ENCODE measurements around the gene E4F1. TPM values are rescaled to one million over a fixed set of nuclear protein-coding genes. Genes with fewer than 3 reads are reported as not detected.

The E4F1 gene
- total and polyA plus RNA-seq, 2 donors (not counting 3 experiments of a cell fraction or from before 2014, with no cell fraction given), result 28.6 to 32.7 TPM

GRCh38 chr16:2212362-2213324 is 10.7 kb upstream of the E4F1 start:
- intact Hi-C loops (cut with micrococcal nuclease) (no loop called here), dilution Hi-C loops (cut with MboI; ENCODE audit: extremely low pct_ligation_motif_present, low sequenced_read_pairs) (no loop called here)
- Histone ChIP-seq H3K27me3 (ENCODE audit: control insufficient read depth in 2 of 2, insufficient read depth in 2 of 2, low read length in 2 of 2) (no peaks in the 10 kb centered on the region), H3K36me3 (ENCODE audit: control insufficient read depth in 2 of 2, extremely low read depth in 1 of 2, insufficient read depth in 2 of 2, low read length in 2 of 2) (peaks cover 0 to 15% of the 10 kb centered on the region in 2 experiments), H3K27ac (ENCODE audit: insufficient read depth, low read depth, low read length) (no peak overlapping the region), H3K9me3 (replicated peaks; ENCODE audit: control insufficient read depth, insufficient read depth, low read length) (no peaks in the 10 kb centered on the region), H3K4me1 (ENCODE audit: control insufficient read depth, extremely low read depth, insufficient read depth, low read length) (peaks cover 15% of the 10 kb centered on the region), H3K4me2 (ENCODE audit: insufficient read depth, low read length) (peak overlapping the region; percentile 86), H4K20me1 (replicated peaks; ENCODE audit: control insufficient read depth, extremely low read depth, insufficient read depth, low read length) (no peaks in the 10 kb centered on the region), H3K9me1 (replicated peaks; ENCODE audit: control insufficient read depth, extremely low read depth, insufficient read depth, low read length) (no peaks in the 10 kb centered on the region), H3K4me3 (replicated peaks in 1 of 3; ENCODE audit: insufficient read depth in 1 of 3, low read depth in 1 of 3, low read length in 3 of 3) (peak overlapping the region in 2 of 3 experiments; percentile 58 to 74), H2AFZ (ENCODE audit: low read depth, low read length) (no peak overlapping the region), H3K79me2 (ENCODE audit: control insufficient read depth, insufficient read depth, low read length) (peaks cover 25% of the 10 kb centered on the region), H3K9ac (replicated peaks; ENCODE audit: extremely low read depth, insufficient read depth, low read length) (peak overlapping the region; percentile 29)
- DNase-seq (ENCODE audit: low read depth, low spot score), result no peak
- no TSS peak for BruUV-seq (replicated peaks)
- CTCF ChIA-PET, result no interaction called here
- POLR2A ChIA-PET, result interaction anchor here (2.1 kb wide), 1 partner anchor 57 kb away, joined by 9 read pairs; the partner anchor contains the start of gene TRAF7
- TF ChIP-seq EZH2 (IDR thresholded peaks at IDR 0.05; ENCODE audit: borderline replicate concordance, low read depth, low read length, severe bottlenecking) (no peak), CTCF (IDR thresholded peaks at IDR 0.05; ENCODE audit: extremely low read depth in 1 of 2, insufficient read depth in 1 of 2, low read depth in 1 of 2, low read length in 2 of 2) (no peak), FOS (IDR thresholded peaks at IDR 0.05; ENCODE audit: borderline replicate concordance, insufficient read depth, low read length) (no peak), MYC (IDR thresholded peaks at IDR 0.05; ENCODE audit: low read depth, low read length) (no peak), POLR2AphosphoS5 (IDR thresholded peaks at IDR 0.05; ENCODE audit: insufficient read depth, low read depth, low read length) (peak; percentile 41), POLR2A (IDR thresholded peaks at IDR 0.05; ENCODE audit: low read depth, low read length) (peak; percentile 23), GATA2 (IDR thresholded peaks at IDR 0.05; ENCODE audit: insufficient read depth, insufficient read length, low read depth, low read length) (no peak), JUN (IDR thresholded peaks at IDR 0.05; ENCODE audit: borderline replicate concordance, insufficient read depth, insufficient read length, low read depth) (no peak)
- TF ChIP-seq, protein P1, sequence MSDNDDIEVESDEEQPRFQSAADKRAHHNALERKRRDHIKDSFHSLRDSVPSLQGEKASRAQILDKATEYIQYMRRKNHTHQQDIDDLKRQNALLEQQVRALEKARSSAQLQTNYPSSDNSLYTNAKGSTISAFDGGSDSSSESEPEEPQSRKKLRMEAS (IDR thresholded peaks at IDR 0.05; ENCODE audit: insufficient read depth, insufficient read length), result no peak
- FAIRE-seq, result peak; percentile 54

Measured in endothelial cell of umbilical vein (primary cell).